Body of pancreas (tissue), 4 donors: ENCODE results near the gene RBFOX2. TPM values are rescaled to one million over a fixed set of nuclear protein-coding genes. Genes with fewer than 3 reads are reported as not detected.
A peak's percentile ranks its signal among the peaks of the same experiment; 100 is the strongest.

Experiments used
- ATAC-seq: fragments of 150-250 bp; one replicate; pipeline ENCODE4 v1.9.1; 2016
- DNase-seq, 4 donors: peaks; one replicate each; pipeline ENCODE4 v3.0.0-alpha.2; 2019
- H3K27ac ChIP-seq, 4 donors: fragments of 200-600 bp; sonication (generic); 1 replicate in 3 of 4; 2 replicates in 1 of 4; pipeline versions ENCODE4 v1.5.1 to v1.6.1; 2016 to 2019; ENCODE audit warnings: mild to moderate bottlenecking in 1 of 4, mixed read lengths in 1 of 4, moderate library complexity in 1 of 4
- H3K27me3 ChIP-seq, 2 donors: fragments of 200-600 bp; sonication (generic); one replicate each; pipeline ENCODE4 v1.6.0; 2016; ENCODE audit warnings: mild to moderate bottlenecking in 1 of 2
- H3K36me3 ChIP-seq, 2 donors: fragments of 200-600 bp; sonication (generic); replicated peaks in 1 of 2; 2 replicates each; pipeline ENCODE4 v1.5.1; 2016; ENCODE audit warnings: low read depth in 2 of 2; ENCODE audit not compliant: insufficient read depth in 1 of 2
- H3K4me1 ChIP-seq: fragments of 200-600 bp; sonication (generic); one replicate; pipeline ENCODE4 v1.6.0; 2016
- H3K4me3 ChIP-seq, 2 donors: fragments of 200-600 bp; sonication (generic); 1 replicate in 1 of 2; 2 replicates in 1 of 2; pipeline ENCODE4 v1.5.1; 2016 to 2019
- H3K9me3 ChIP-seq, 3 donors: fragments of 200-600 bp; sonication (generic); 1 replicate in 2 of 3; 2 replicates in 1 of 3; pipeline ENCODE4 v1.5.1; 2016
- POLR2A ChIP-seq, 3 donors: fragments of 450-650 bp; IDR thresholded peaks; one replicate each; pipeline ENCODE4 v1.6.1; 2016; ENCODE audit warnings: antibody characterized with exemption in 3 of 3, mild to moderate bottlenecking in 2 of 3
- WGBS, 2 donors: methylation state at CpG; one replicate each; pipeline ENCODE4 v1.1.5; 2017; 5-methylcytosine and 5-hydroxymethylcytosine counted together
- intact Hi-C: fragments of 100-400 bp; cut with DNase I; formaldehyde crosslinking; loops from one replicate; pipeline ENCODE4 v1.15.1; 2023
- total RNA-seq, 2 donors: library from RNA; depleted of rRNA; stranded (reverse); fragments of >200 nt; gene quantifications; one replicate each; pipeline ENCODE4 v1.1.0, GENCODE V29; 2016
- TF ChIP-seq, protein P1 (sequence below), 7 experiments: fragments of 450-650 bp in 4 of 7; fragments of 200-600 bp in 3 of 7; sonication (generic) in 3 of 7; IDR thresholded peaks; one replicate each; pipeline ENCODE4 v1.5.1; 2016 to 2019; ENCODE audit warnings: antibody characterized with exemption in 7 of 7

The RBFOX2 gene
- total RNA-seq, 2 donors from 2014 or later = 28.7 to 31.1 TPM

DNA sequence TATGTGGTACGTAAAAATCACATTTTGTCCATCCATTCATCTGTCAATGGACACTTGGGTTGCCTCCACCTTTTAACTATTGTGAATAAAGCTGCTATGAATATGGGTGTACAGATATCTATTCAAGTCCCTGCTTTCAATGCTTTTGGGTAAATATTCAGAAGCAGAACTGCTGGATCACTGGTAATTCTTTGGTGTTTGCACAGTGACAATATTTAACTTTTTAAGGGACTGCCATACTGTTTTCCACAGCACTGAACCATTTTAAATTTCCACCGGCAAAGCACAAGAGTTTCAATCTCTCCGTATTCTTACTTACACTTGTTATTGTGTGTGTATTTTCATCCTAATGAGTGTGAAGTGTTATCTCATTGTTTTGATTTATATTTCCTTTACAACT lies 79.4 kb downstream of the RBFOX2 start:
- intact Hi-C loops = no loop called here
- WGBS, 2 donors = 77 to 86% methylated on average over 3 of the region's 3 CpGs
- Histone ChIP-seq H3K36me3 (no peaks in the 10 kb centered on the region), H3K9me3 (no peaks in the 10 kb centered on the region), H3K27me3 (no peaks in the 10 kb centered on the region), H3K4me3 (no peak overlapping the region), H3K27ac (peak overlapping the region in 1 of 4 donors; percentile 9), H3K4me1 (no peaks in the 10 kb centered on the region)
- ATAC-seq = no peak
- TF ChIP-seq, protein P1, sequence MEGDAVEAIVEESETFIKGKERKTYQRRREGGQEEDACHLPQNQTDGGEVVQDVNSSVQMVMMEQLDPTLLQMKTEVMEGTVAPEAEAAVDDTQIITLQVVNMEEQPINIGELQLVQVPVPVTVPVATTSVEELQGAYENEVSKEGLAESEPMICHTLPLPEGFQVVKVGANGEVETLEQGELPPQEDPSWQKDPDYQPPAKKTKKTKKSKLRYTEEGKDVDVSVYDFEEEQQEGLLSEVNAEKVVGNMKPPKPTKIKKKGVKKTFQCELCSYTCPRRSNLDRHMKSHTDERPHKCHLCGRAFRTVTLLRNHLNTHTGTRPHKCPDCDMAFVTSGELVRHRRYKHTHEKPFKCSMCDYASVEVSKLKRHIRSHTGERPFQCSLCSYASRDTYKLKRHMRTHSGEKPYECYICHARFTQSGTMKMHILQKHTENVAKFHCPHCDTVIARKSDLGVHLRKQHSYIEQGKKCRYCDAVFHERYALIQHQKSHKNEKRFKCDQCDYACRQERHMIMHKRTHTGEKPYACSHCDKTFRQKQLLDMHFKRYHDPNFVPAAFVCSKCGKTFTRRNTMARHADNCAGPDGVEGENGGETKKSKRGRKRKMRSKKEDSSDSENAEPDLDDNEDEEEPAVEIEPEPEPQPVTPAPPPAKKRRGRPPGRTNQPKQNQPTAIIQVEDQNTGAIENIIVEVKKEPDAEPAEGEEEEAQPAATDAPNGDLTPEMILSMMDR (IDR thresholded peaks at IDR 0.05) = no peak
- TF ChIP-seq POLR2A (IDR thresholded peaks at IDR 0.05) = no peak
- DNase-seq = no peak

DNA sequence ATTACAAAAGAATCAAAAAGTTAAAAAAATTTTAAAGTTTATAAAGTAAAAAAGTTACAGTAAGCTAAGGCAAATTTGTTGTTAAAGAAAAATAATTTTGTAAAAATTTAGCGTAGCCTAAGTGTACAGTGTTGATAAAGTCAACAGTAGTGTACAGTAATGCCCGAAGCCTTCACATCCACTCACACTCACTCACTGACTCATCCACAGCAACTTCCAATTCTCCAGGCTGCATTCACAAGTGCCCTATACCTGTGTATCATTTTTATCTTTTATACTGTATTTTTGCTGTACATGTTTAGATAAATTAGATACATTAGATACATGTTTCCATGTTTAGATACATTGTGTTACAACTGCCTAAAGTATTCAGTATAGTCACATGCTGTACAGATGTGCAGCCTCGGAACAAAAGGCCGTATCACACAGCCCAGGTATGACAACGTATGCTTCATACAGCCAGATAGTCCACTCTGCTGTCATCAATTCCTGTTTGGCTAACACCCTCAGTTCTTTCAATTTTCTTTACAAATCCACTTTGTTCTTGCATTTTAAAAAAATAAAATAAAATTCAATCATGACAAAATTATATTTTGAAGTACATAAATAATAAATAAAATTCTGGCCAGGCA lies 80.7 kb downstream of the RBFOX2 start:
- no peak overlapping the region for H3K4me3 ChIP-seq
- 92 to 95% methylated on average over 5 of the region's 5 CpGs for WGBS, 2 donors
- H3K9me3 ChIP-seq = no peaks in the 10 kb centered on the region
- DNase-seq = no peak
- no peaks in the 10 kb centered on the region for H3K36me3 ChIP-seq
- intact Hi-C loops = no loop called here
- TF ChIP-seq, protein P1 (IDR thresholded peaks at IDR 0.05) = no peak
- TF ChIP-seq POLR2A (IDR thresholded peaks at IDR 0.05) = no peak
- no peaks in the 10 kb centered on the region for H3K27me3 ChIP-seq
- no peak overlapping the region for H3K27ac ChIP-seq
- no peak for ATAC-seq
- H3K4me1 ChIP-seq = no peaks in the 10 kb centered on the region

DNA sequence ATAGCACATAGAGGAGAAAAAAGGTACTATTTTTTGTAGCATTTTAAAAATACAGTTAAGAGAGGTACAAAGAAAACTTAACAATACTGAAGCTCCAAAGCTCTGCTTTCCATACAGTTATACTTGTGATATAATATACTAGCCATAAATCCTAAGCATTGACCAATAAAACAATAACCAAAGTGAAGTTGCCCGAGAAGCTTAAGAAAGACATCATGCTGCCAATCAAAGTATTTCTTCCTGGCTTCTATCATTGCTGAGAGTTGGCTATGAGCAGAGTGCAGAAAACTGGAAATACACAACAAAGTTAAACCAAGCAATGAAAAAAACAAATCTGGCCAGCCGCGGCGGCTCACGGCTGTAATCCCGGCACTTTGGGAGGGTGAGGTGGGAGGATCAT lies 84.2 kb downstream of the RBFOX2 start:
- Histone ChIP-seq H3K4me3 (no peak overlapping the region), H3K4me1 (no peaks in the 10 kb centered on the region), H3K36me3 (no peaks in the 10 kb centered on the region), H3K27me3 (no peaks in the 10 kb centered on the region), H3K27ac (no peak overlapping the region), H3K9me3 (no peaks in the 10 kb centered on the region)
- TF ChIP-seq, protein P1 (IDR thresholded peaks at IDR 0.05) = no peak
- TF ChIP-seq POLR2A (IDR thresholded peaks at IDR 0.05) = no peak
- 94 to 97% methylated on average over 6 of the region's 6 CpGs for WGBS, 2 donors
- no peak for DNase-seq
- no peak for ATAC-seq
- intact Hi-C loops = no loop called here

DNA sequence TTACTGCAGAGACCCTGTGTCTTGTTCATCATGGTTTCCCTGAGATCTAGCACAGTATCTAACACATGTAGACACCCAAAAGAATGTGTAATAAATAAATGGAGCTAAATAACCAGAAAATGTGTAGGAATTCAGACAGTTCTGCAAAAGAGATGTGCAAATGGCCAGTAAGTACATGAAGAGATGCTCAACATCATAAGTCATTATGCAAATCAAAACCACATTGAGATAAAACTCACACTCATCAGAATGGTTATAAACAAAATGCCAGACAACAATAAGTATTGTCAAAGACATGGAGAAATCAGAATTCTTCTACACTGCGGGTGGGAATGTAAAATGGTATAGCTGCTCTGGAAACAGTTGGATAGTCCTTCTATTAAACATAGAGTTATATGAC lies 88.5 kb downstream of the RBFOX2 start:
- no peaks in the 10 kb centered on the region for H3K27me3 ChIP-seq
- H3K4me3 ChIP-seq = no peak overlapping the region
- ATAC-seq (no peak), DNase-seq (no peak)
- no peaks in the 10 kb centered on the region for H3K4me1 ChIP-seq
- intact Hi-C loops = no loop called here
- no peaks in the 10 kb centered on the region for H3K36me3 ChIP-seq
- H3K27ac ChIP-seq = no peak overlapping the region
- WGBS, 2 donors = 97 to 100% methylated on average over 1 of the region's 1 CpG
- TF ChIP-seq, protein P1 (IDR thresholded peaks at IDR 0.05) = no peak
- no peak for TF ChIP-seq POLR2A (IDR thresholded peaks at IDR 0.05)
- H3K9me3 ChIP-seq = no peaks in the 10 kb centered on the region

DNA sequence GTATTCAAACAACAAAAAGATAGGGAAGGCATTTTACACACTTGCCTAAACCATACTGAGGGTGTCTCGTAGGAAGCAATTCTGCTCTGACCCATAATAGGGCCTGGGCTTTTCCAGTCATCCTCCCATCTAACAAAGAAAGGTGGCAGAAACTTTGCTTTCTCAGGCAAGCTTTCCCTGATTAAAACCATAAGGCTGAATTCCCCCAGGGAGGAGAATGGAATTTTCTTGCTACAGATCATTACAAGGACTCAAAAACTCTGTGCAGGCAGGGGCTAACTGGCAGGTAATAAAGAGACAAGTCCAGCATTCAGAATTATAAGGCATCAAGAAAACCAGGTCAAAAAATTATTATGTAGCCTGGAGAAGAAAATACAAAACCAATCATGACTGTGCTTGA lies 90.4 kb downstream of the RBFOX2 start:
- no peaks in the 10 kb centered on the region for H3K27me3 ChIP-seq
- H3K4me3 ChIP-seq = no peak overlapping the region
- WGBS, 2 donors = 88 to 92% methylated on average over 1 of the region's 1 CpG
- TF ChIP-seq POLR2A (IDR thresholded peaks at IDR 0.05) = no peak
- TF ChIP-seq, protein P1 (IDR thresholded peaks at IDR 0.05) = no peak
- no peak overlapping the region for H3K27ac ChIP-seq
- intact Hi-C loops = loop anchor here (10.0 kb wide), 1 partner anchor 187 kb away; no protein-coding TSS in a partner anchor
- ATAC-seq = no peak
- DNase-seq = no peak
- no peaks in the 10 kb centered on the region for H3K9me3 ChIP-seq
- H3K36me3 ChIP-seq = no peaks in the 10 kb centered on the region
- no peaks in the 10 kb centered on the region for H3K4me1 ChIP-seq
